Measurements from ENCODE around the gene IFT122. TPM values are rescaled to one million over a fixed set of nuclear protein-coding genes. Genes with fewer than 3 reads are reported as not detected.
"Not testable (repeated sequence)": the region's sequence is repeated elsewhere in the genome, so short reads cannot be mapped to it uniquely, and the experiment has no call there.

The IFT122 gene
- total RNA-seq, 2 donors from 2014 or later, result 19.3 to 33.4 TPM

DNA sequence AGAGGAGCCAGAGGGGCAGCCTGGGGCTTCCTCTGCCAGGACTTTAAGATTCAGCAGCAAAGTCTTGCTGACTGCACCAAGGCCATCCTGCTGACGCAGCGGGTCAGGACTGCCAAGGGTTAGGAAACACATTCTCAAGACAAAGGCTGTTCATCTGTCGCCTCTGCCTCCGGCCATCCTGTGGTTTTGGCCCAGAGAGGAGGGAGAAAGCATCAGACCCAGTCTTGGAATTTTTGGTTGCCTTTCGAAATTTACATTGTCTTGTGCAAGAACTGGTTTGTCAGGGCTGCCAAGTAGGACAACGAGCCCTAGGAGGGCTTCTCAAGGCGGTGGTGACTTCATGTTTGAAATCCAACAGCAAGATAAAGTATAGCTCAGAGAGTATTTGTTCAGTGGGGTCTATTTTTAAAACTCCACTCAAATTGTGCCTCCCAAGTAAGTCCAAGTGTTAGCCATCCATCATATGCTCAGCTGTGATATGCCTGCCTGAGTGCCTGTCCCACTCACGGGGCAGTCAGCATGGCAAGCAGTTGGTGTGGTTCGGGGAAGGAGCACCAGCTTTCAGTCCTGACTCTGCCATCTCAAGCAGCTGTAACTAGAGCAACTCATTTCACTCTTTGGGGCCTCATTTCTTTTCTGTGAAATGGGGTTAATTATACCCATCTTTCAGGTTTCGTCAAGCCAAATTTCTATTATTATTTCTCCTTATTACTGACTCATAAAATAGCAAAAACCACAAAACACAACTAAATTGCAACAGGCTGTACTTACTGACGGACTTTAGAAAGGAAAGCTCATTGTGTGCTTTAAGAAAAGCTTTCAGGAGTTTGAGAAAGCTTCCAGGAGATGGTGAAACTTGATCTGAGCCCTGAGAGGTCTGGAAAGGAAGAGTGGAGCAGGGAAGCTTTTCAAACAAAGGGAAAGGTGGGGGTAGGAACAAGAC is 46.0 kb downstream of the IFT122 start:
- Mint-ChIP-seq H3K9me3 (no peaks in the 10 kb centered on the region), H3K27me3 (no peaks in the 10 kb centered on the region), H3K4me3 (no peak overlapping the region), H3K36me3 (ENCODE audit: low read depth) (no peaks in the 10 kb centered on the region), H3K27ac (peak overlapping the region; percentile 18), H3K4me1 (peaks cover 6% of the 10 kb centered on the region)
- ATAC-seq (replicated peaks), result no peak

DNA sequence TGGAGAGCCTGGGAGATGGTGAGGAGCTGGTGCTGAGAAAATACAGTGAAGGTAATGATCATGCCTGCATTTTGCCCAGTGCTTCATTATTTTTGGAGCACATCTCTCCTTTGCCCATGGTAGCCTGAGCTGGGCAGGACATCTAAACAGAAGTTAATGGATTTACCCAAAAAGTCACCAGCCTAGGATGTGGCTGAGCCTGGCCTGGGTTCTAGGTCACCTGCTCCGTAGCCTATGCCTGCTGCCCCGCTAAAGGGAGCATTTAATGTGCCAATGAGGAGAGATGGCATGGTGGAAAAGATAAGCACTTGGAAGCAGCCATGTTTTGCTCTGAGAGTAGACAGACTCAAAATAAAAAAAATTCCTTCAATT is 46.6 kb downstream of the IFT122 start:
- H3K36me3 Mint-ChIP-seq (ENCODE audit: low read depth), result no peaks in the 10 kb centered on the region
- peak overlapping the region; percentile 18 for H3K27ac Mint-ChIP-seq
- H3K27me3 Mint-ChIP-seq, result no peaks in the 10 kb centered on the region
- H3K4me1 Mint-ChIP-seq, result peaks cover 6% of the 10 kb centered on the region
- H3K4me3 Mint-ChIP-seq, result no peak overlapping the region
- ATAC-seq (replicated peaks), result no peak
- no peaks in the 10 kb centered on the region for H3K9me3 Mint-ChIP-seq

DNA sequence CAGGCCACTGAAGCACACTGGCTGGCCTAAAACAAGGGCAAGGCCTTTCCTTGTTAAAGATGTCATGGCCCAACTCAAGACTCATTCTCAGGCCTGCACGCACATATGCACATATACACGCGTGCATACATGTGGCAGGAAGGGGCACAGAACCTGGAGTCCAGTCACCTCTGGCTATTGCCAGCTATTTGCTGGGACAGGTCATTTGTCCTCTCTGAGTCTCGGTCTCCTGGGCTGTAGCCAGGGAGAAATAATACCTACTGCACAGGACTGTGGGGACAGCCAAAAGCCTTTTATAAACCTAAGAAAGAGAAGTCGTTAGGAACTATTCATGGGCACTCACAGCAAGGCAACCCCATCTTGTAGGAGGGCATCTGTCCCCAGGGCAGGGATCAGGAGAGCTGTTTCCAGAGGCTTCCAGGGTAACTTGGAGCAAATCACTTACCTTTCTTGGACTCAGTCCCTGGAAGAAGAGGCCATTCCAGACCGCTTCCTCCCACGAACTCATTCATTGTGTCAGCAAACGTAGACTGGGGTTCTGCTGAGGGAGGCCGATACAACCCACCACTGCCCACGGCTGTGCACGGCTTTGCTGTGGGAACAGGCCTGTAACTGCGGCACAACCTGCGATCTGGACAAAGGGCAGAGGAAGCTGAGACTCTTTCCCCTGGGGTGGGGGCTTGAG is 47.3 kb downstream of the IFT122 start:
- H3K36me3 Mint-ChIP-seq (ENCODE audit: low read depth), result no peaks in the 10 kb centered on the region
- no peak overlapping the region for H3K4me3 Mint-ChIP-seq
- no peak overlapping the region for H3K27ac Mint-ChIP-seq

DNA sequence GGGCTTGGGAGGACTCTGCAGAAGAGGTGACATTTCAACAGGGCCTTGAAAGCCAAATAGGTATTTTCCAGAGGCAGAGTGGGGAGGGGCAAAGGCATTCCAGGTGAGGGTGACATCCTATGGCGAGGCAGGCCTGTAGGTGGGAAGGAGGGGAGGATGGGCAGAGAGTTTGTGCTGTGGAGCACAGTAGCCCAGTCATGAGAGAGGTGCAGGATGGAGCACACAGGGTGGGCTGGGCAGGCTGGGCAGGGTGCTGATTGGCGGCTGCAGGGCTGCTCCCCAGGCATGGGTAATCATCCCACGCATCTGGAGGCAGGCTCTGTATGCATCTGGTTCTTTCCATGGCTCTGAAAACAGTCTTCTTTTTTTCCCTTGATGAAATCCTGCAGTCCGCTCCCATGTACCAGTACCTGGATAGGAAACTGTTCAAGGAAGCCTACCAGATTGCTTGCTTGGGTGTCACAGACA is 47.9 kb downstream of the IFT122 start:
- not testable (repeated sequence) for H3K27ac Mint-ChIP-seq; ATAC-seq (replicated peaks); H3K27me3 Mint-ChIP-seq; H3K4me1 Mint-ChIP-seq; H3K9me3 Mint-ChIP-seq; H3K4me3 Mint-ChIP-seq; H3K36me3 Mint-ChIP-seq (ENCODE audit: low read depth)

More for the DNA sequence above, 47.3 kb downstream of the IFT122 start:
- ATAC-seq (replicated peaks), result no peak
- no peaks in the 10 kb centered on the region for H3K4me1 Mint-ChIP-seq
- H3K27me3 Mint-ChIP-seq, result no peaks in the 10 kb centered on the region
- no peaks in the 10 kb centered on the region for H3K9me3 Mint-ChIP-seq

DNA sequence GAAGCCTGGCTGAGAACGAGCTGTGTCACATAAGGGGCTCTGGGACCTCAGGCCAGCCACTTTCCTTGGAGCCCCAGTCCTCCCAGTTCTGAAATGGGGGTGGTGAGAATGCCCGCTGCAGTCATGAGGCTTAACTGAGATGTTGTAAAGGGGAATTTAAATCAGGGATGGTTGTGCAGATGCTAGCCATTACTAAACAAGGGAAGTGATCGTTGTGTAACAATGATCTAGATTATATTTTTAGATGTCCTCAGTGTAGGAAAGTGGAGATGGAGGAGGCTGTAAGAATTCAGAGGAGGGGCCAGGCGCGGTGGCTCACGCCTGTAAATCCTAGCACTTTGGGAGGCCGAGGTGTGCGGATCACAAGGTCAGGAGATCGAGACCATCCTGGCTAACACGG is 49.2 kb downstream of the IFT122 start:
- peaks cover 15% of the 10 kb centered on the region for H3K36me3 Mint-ChIP-seq (ENCODE audit: low read depth)
- H3K4me3 Mint-ChIP-seq; H3K27ac Mint-ChIP-seq; H3K4me1 Mint-ChIP-seq; ATAC-seq (replicated peaks); H3K9me3 Mint-ChIP-seq; H3K27me3 Mint-ChIP-seq: not testable (repeated sequence)

DNA sequence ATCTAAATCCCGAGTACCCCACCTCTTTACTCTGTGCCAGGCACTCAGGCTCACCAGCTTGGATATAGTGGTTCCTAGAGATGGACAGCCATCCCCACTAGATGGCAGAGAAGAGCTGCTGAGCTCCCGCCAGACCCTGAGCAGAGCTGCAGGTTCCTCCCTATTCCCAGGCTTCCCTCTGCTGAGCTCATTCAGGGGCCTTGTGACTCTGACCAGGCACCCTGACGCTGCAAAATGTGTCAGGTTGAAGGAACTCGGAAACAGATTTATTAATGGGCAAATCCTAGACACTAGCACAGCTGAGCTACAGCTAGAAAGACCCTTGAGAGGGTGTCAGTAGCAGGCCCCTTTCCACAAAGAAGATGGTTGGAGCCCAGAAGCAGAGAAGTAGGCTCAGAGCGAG is 50.2 kb downstream of the IFT122 start:
- ATAC-seq (replicated peaks), result peak; percentile 93
- no peak overlapping the region for H3K27ac Mint-ChIP-seq
- H3K36me3 Mint-ChIP-seq (ENCODE audit: low read depth), result peaks cover 16% of the 10 kb centered on the region
- no peak overlapping the region for H3K4me3 Mint-ChIP-seq
- H3K4me1 Mint-ChIP-seq, result no peaks in the 10 kb centered on the region
- no peaks in the 10 kb centered on the region for H3K9me3 Mint-ChIP-seq
- no peaks in the 10 kb centered on the region for H3K27me3 Mint-ChIP-seq

DNA sequence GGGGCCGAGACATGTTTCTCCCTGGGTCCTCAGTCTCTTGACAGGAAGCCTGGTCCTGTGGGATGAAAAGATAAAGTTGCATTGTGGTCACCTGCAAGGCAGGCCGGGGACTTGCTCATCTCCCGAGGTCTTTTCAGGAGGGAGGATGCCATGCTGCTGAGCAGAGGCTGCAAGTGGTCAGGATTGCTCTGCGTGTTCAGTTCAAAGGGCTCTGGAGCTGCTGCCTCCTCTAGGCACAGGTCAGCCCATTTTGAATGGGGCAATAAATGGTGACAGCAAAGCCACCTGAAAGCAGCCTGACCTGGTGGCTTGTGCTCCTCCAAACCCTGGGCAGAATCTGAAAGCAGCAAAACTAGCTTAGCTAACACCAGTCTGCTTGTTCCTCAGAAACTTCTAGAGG is 51.1 kb downstream of the IFT122 start:
- not testable (repeated sequence) for H3K9me3 Mint-ChIP-seq; H3K4me3 Mint-ChIP-seq; H3K27ac Mint-ChIP-seq; H3K27me3 Mint-ChIP-seq; ATAC-seq (replicated peaks); H3K4me1 Mint-ChIP-seq
- H3K36me3 Mint-ChIP-seq (ENCODE audit: low read depth), result peaks cover 16% of the 10 kb centered on the region

DNA sequence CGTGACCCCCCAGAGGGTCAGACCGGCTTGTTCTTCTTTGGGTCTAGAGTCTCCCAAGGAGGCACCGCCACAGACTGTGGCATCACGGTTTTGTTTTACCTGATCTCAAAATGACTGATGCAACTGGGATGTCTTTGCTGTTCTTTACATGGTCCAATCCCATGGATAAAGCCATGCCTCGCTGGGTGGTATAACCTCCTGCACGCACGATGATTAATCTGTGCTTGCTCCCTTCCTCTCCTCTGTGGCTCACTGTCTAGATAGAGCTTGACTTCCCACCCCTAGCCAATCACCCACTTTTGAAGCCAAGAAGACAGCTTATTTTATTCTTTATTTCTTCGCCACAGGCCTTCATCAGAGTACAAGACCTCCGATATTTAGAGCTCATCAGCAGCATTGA is 51.8 kb downstream of the IFT122 start:
- no peaks in the 10 kb centered on the region for H3K4me1 Mint-ChIP-seq
- no peak overlapping the region for H3K4me3 Mint-ChIP-seq
- no peaks in the 10 kb centered on the region for H3K9me3 Mint-ChIP-seq
- H3K27ac Mint-ChIP-seq, result no peak overlapping the region
- no peak for ATAC-seq (replicated peaks)
- peaks cover 21% of the 10 kb centered on the region for H3K36me3 Mint-ChIP-seq (ENCODE audit: low read depth)
- H3K27me3 Mint-ChIP-seq, result no peaks in the 10 kb centered on the region

DNA sequence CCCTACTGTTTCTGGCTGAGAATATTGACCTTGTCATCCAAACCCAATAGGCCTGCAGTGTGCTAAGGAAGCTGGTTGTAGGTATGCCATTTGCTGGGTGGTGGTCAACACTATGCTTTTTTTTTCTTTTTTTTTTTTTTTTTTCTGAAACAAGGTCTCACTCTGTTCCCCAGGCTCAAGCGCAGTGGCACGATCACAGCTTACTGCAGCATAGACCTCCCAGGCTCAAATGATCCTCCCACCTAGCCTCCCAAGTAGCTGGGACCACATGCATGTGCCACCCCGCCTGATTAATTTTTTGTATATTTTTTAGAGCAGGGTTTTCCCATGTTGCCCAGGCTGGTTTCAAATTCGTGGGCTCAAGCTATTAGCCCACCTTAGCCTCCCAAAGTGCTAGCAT is 52.7 kb downstream of the IFT122 start:
- no peaks in the 10 kb centered on the region for H3K27me3 Mint-ChIP-seq
- no peaks in the 10 kb centered on the region for H3K4me1 Mint-ChIP-seq
- H3K9me3 Mint-ChIP-seq, result no peaks in the 10 kb centered on the region
- no peak for ATAC-seq (replicated peaks)
- no peak overlapping the region for H3K4me3 Mint-ChIP-seq
- peaks cover 22% of the 10 kb centered on the region for H3K36me3 Mint-ChIP-seq (ENCODE audit: low read depth)
- H3K27ac Mint-ChIP-seq, result no peak overlapping the region

DNA sequence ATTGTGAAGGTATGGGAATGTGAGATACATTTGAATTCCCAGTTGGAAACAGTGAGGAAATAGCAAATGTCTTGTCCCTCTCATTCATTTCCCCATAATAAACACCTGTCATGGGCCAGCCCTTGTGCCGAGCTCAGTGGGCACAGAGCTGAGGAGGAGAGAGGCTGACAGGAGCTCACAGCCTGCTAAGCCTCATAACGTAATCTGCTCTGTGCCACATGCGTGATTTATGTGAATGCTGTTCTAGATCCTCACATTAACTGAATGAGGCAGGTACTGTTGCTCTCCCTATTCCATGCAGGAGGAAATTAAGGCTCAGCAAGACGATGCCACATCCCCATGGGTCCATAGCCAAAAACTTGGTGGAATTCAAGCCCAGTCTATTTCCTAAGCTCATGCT is 53.2 kb downstream of the IFT122 start:
- Mint-ChIP-seq H3K27me3 (no peaks in the 10 kb centered on the region), H3K36me3 (ENCODE audit: low read depth) (peaks cover 22% of the 10 kb centered on the region), H3K27ac (no peak overlapping the region), H3K9me3 (no peaks in the 10 kb centered on the region), H3K4me1 (no peaks in the 10 kb centered on the region), H3K4me3 (no peak overlapping the region)
- no peak for ATAC-seq (replicated peaks)

DNA sequence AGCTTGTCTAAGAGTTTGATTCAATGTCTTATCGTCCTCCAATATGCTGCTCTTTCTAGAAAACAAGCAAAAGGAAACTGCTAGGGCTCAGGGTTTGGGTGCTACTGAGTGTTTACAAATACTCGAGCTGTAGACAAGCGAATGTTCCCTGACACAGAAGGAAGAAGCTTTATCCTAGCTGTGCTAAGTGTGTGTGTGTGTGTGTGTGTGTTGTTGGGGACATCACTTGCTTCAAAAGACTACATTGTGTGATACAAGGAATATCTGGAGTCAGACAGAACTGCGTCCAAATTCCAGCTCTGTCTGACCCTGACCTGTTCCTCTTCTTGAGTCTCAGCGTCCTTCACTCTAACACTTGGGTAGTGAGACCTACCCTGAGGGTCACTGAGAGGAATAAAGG is 54.5 kb downstream of the IFT122 start:
- Mint-ChIP-seq H3K36me3 (ENCODE audit: low read depth) (peaks cover 22% of the 10 kb centered on the region), H3K27ac (peak overlapping the region; percentile 8)
- not testable (repeated sequence) for H3K4me1 Mint-ChIP-seq; ATAC-seq (replicated peaks); H3K4me3 Mint-ChIP-seq; H3K9me3 Mint-ChIP-seq; H3K27me3 Mint-ChIP-seq

DNA sequence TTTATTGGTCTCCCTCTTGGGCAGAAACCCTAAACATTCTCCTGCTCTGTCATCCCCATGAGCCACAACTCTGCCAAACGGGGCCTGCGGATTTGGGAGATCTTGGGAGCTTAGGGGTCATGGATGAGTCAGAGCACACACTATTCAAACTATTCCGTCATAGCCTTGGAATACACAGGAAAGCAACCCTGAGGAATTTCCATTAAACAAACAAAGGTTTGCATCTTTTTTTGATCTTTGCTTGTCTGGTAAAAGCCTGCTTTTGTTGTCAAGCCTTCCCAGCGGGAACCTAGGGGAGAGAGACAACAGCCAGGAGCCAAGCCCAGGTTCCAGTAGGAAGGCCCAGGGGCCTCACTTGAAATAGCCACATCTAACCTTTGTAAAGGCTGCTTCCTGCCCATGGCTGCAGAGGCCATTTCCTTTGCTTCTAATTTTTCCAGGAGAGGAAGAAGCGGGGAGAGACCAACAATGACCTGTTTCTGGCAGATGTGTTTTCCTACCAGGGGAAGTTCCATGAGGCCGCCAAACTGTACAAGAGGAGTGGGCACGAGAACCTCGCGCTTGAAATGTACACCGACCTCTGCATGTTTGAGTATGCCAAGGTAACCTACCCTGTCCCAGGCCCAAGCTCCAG is 55.1 kb downstream of the IFT122 start:
- not testable (repeated sequence) for H3K9me3 Mint-ChIP-seq; H3K4me3 Mint-ChIP-seq; H3K27ac Mint-ChIP-seq; H3K4me1 Mint-ChIP-seq; ATAC-seq (replicated peaks); H3K27me3 Mint-ChIP-seq
- peaks cover 22% of the 10 kb centered on the region for H3K36me3 Mint-ChIP-seq (ENCODE audit: low read depth)

DNA sequence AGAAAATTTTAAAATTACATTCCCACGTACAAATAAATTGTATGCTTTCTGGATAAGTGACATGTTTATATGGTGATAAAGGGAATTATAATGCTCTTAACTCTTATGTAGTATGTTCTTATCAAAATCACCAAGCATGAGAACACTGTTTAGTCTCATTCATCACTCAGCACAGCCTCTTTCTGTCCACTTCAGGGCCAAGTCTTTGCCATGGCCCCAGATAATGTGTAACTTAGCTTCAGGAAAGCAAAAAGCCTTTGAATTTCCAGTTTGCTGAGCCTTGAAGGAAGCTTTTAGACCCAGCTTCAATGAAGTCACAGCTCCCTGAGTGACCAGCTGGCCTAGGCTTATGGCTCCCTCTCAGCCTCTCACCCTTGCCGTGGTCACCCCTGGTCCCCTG is 57.9 kb downstream of the IFT122 start:
- ATAC-seq (replicated peaks); H3K27me3 Mint-ChIP-seq; H3K4me1 Mint-ChIP-seq; H3K9me3 Mint-ChIP-seq; H3K27ac Mint-ChIP-seq; H3K4me3 Mint-ChIP-seq: not testable (repeated sequence)
- peaks cover 21% of the 10 kb centered on the region for H3K36me3 Mint-ChIP-seq (ENCODE audit: low read depth)

DNA sequence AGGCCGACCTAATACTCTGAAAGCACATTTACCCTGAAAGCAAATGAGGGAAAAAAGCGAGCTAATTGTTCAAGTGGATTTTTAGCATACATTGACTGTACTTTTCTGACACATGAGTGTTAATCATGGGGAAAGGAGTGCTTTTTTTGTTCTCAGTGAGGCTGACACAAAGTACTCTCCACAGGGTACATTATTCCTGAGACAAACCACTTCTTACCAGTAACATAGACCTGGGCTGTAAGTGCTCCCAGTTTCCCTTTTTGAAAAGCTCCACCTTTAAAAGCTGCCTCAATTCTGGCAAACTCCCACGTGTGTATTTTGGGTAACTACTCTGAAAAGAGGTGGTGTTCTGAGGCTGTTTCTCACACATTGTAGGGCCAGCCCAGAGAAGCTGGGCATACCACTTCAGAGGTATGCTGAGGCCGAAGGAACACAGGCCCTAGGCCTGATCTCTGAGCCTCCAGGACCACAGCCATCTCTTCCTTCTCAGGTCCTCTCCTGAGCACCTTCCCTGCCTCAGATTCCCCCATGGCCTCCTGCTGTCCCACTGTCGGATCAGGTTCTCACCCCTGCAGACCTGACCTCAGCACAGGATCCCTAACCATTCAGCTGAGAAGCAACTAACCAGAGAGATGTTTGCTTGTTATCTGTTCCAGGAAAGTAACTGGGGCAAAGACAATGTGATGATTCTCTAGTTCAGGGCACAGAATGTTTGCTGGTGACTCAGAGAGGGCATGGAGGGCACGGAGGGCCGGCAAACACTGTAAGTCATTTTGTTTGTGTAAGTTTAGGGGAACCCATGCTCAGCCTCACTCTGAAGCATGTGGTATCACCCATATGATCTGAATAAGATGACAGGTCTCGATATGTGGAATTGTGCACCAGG is 58.8 kb downstream of the IFT122 start:
- not testable (repeated sequence) for H3K4me3 Mint-ChIP-seq; H3K9me3 Mint-ChIP-seq; H3K27me3 Mint-ChIP-seq; ATAC-seq (replicated peaks); H3K4me1 Mint-ChIP-seq; H3K27ac Mint-ChIP-seq
- peaks cover 11% of the 10 kb centered on the region for H3K36me3 Mint-ChIP-seq (ENCODE audit: low read depth)
